Stimulated activated CD4-positive, alpha-beta T cell treated with anti-CD3 and anti-CD28 coated beads, Interleukin-15, amount 100 ng/mL, for 24 hours (primary cell): ENCODE measurements around the gene ZNF2.
A peak's percentile ranks its signal among the peaks of the same experiment; 100 is the strongest.

Experiments
- DNase-seq: peaks from one replicate; pipeline ENCODE4 v3.0.0-alpha.2; 2020

Gene ZNF2

DNA sequence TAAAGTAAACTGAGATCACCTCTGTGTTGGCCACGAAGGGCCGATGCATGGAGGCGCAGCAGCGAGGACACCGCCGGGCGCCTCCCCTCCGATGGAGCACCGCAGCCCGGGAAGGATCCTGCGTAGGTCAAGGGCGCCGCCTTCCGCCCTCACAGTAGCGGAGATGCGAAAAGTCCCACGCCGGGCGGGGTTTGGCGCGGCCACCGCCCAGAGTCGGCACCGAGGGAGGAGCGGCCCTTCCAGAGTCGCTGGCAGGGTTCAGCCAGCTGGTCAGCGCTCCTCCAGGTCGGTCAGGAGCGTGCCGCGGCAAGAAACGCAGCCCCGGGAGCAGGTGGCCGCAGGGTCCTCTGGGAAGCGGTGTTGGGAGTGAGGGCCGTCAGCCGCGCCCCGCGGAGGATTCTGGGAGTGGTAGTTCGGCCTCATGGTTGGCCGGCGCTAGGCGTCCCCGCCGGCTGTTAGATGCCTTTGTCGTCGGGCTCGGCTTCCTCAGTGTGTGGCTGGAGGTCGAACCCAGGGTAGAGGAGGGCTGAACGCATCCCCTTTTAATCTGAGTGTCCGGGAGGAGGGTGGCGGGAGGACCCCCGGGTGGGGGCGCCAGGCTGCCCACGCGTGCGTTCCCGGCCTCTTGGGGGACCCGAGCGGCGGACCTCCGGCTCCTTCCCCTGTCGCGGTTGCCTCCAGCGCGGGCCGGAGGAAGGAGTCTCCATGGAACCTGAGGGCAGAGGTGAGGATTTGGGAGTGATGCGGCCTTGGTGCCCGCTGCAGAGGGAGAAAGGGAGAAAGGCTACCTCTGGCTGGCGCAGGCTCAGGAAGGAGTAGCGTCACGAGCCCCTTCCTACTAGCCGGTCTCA is 41.7 kb downstream of the ZNF2 start, which contains the start of gene ZNF892:
Gene ZNF892, plus strand, starts transcription at position 411 of the 851 bp plus-strand sequence. Its CDS starts 295 bp downstream, at position 706.
- peak; percentile 91 for DNase-seq

DNA sequence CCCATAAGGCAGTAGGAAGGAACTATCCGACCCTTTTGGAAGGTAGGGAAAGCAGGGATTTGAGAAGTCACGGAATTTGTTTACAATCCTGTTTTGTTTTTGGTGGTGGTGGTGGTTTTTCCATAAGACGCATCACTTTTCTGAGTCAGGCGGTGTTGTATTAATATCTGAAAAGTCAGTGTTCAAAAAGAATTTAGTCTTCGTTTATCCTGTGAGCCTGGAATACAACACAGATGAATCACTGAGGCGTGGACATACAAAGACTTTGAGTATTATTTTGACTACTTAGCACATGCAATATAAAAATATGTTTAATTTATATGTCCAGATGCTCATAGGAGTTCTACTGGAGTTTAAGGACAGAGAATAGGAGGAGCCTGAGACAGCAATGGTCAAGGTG is 42.5 kb downstream of the ZNF2 start:
- no peak for DNase-seq

DNA sequence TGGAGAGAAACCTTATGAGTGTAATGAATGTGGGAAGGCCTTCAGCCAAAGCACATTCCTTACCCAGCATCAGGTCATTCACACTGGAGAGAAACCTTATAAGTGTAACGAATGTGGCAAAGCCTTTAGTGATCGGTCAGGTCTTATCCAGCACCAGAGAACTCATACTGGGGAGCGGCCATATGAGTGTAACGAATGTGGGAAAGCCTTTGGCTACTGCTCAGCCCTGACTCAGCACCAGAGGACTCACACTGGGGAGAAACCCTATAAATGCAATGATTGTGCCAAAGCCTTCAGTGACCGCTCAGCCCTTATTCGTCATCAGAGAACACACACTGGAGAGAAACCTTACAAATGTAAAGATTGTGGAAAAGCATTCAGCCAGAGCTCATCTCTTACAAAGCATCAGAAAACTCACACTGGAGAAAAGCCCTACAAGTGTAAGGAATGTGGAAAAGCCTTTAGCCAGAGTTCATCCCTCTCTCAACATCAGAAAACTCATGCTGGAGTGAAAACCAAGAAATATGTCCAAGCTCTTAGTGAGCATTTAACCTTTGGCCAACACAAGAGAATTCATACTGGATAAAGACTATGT is 49.5 kb downstream of the ZNF2 start:
- DNase-seq: no peak

DNA sequence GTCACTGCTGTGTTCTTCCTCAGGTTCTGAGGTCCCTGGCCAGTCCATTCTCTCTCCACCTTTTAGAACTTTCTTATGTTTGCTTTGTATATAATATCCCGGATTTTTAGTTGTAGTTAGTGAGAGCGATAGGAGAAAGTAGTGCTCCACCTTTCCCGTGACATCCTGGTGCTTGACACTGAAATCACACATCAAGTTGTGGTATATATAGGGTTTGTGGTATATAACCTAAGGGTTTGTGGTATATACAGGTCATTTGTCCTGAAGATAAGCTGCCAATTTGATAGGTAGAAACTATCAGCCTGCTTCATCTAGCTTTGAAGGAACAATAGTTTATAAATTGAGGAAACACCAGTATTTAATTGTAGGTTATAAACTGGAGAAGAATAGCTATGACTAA is 54.8 kb downstream of the ZNF2 start:
- no peak for DNase-seq

DNA sequence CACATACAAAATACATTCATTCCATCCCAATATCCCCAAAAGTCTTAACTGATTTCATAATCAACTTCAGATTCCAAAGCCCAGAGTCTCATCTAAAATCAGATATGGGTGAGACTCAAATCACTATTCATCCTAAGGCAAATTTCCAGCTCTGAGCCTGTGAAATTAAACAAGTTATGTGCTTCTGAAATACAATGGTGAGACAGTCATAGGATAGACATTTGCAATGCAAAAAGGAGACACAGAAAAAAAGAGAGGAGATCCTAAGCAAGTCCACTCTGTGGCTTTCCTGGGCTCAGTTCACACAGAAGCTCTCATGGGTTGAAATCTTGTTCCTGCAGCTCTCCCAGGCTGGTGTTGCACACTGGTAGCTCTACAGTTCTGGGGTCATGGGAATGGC is 60.0 kb downstream of the ZNF2 start:
- no peak for DNase-seq

DNA sequence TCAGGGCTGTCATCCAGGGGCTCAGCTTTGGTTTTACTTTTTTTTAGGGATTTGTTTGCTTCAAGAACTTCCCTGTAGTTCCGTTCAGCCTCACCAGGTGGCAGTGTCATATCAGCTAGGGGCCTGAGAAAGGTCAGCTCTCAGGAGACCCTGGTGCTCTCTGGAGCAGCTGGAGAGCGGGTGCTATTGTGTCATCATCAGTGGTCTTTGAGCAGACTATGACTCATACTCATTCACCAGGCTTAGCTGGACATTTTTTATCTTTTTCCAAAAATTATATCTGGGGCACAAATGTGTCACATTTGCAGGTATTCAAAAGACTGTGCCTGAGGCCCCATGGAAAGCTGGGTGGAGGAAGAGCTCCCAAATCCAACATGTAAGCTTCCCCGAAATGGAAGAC is 66.1 kb downstream of the ZNF2 start:
- DNase-seq: peak; percentile 63

DNA sequence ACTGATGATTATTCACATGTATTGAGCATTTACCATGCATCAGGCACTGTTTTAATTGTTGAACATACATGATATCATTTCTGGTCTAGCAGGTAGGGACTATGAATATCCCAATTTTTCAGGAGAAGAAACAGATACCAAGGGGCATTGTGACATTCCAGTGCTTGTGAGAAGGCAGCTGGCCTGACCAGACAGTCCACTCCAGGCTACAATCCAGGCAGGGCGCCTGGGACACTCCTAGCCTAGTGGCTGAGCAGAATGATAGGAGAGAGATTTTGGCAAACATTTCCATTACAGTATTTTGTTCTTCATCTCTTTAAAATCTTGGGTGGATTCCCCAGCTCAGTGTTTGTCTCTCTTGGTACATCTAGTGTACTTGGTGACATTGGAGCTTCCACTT is 66.6 kb downstream of the ZNF2 start:
- no peak for DNase-seq
